Activated B cell treated with CpG ODN at 0.5 μM for 24 hours (primary cell): ENCODE results near the gene RABIF. TPM values are rescaled to one million over a fixed set of nuclear protein-coding genes. Genes with fewer than 3 reads are reported as not detected.
"Not testable (repeated sequence)": the region's sequence is repeated elsewhere in the genome, so short reads cannot be mapped to it uniquely, and the experiment has no call there.

Experiments
- ATAC-seq: fragments of 200-7000 bp; cut with Tn5 transposase; one replicate; pipeline ENCODE4 v1.10.0; 2021; ENCODE audit warnings: low read depth, mild to moderate bottlenecking, moderate library complexity
- CTCF ChIA-PET: fragments of 350-600 bp; sonication (Branson Sonifier 250); formaldehyde crosslinking; loops from one replicate; lab custom pipeline; 2021; ENCODE audit warnings: antibody characterized with exemption; lab: Charles Lee
- POLR2A ChIA-PET: fragments of 350-600 bp; sonication (Branson Sonifier 250); formaldehyde crosslinking; loops from one replicate; lab custom pipeline; 2021; ENCODE audit warnings: antibody characterized with exemption; lab: Charles Lee
- DNase-seq: peaks from one replicate; pipeline ENCODE4 v3.0.0; 2022
- H3K27ac Mint-ChIP-seq: one replicate; pipeline ENCODE4 v1.8.0; 2020; ENCODE audit warnings: mixed read lengths
- H3K27me3 Mint-ChIP-seq: one replicate; pipeline ENCODE4 v1.8.0; 2021; ENCODE audit warnings: mixed read lengths
- H3K36me3 Mint-ChIP-seq: one replicate; pipeline ENCODE4 v1.8.0; 2021; ENCODE audit warnings: low read depth, mixed read lengths
- H3K4me1 Mint-ChIP-seq: one replicate; pipeline ENCODE4 v1.8.0; 2021; ENCODE audit warnings: mixed read lengths
- H3K4me3 Mint-ChIP-seq: one replicate; pipeline ENCODE4 v1.8.0; 2020; ENCODE audit warnings: mild to moderate bottlenecking, mixed read lengths
- H3K9me3 Mint-ChIP-seq: one replicate; pipeline ENCODE4 v1.8.0; 2020; ENCODE audit warnings: mixed read lengths
- CTCF ChIP-seq: fragments of 200-600 bp; IDR thresholded peaks from one replicate; pipeline ENCODE4 v1.8.0; 2022; ENCODE audit warnings: antibody characterized with exemption, mild to moderate bottlenecking
- intact Hi-C: fragments of 100-400 bp; cut with micrococcal nuclease; formaldehyde crosslinking; loops from one replicate; pipeline ENCODE4 v1.15.1; 2024
- total RNA-seq: library from RNA; stranded (reverse); gene quantifications from 2 replicates; pipeline ENCODE4 v1.2.3, GENCODE V29; 2022

Gene RABIF
- total RNA-seq, 1 donor from 2014 or later, result 13.2 TPM

GRCh38 chr1:202835548-202836072 lies 53.3 kb downstream of the RABIF start:
- peaks cover 4% of the 10 kb centered on the region for H3K27me3 Mint-ChIP-seq
- H3K4me1 Mint-ChIP-seq, result peaks cover 16% of the 10 kb centered on the region
- no peak for ATAC-seq
- no peaks in the 10 kb centered on the region for H3K9me3 Mint-ChIP-seq
- no peak overlapping the region for H3K27ac Mint-ChIP-seq
- ChIA-PET POLR2A (no interaction called here), CTCF (no interaction called here)
- no peak for TF ChIP-seq CTCF
- no peaks in the 10 kb centered on the region for H3K36me3 Mint-ChIP-seq
- no peak for DNase-seq
- no peak overlapping the region for H3K4me3 Mint-ChIP-seq
- intact Hi-C loops, result no loop called here

- DNase-seq (no peak), ATAC-seq (no peak)
- TF ChIP-seq CTCF, result no peak
- no peaks in the 10 kb centered on the region for H3K9me3 Mint-ChIP-seq
- H3K27ac Mint-ChIP-seq, result no peak overlapping the region
- H3K36me3 Mint-ChIP-seq, result no peaks in the 10 kb centered on the region
- H3K4me3 Mint-ChIP-seq, result no peak overlapping the region
- POLR2A ChIA-PET, result no interaction called here
- intact Hi-C loops, result no loop called here
- peaks cover 16% of the 10 kb centered on the region for H3K4me1 Mint-ChIP-seq
- H3K27me3 Mint-ChIP-seq, result peaks cover 4% of the 10 kb centered on the region
- CTCF ChIA-PET, result no interaction called here
These were observed 54.0 kb downstream of the RABIF start for GRCh38 chr1:202834771-202835547.

- intact Hi-C loops, result no loop called here
- ChIA-PET CTCF (no interaction called here), POLR2A (no interaction called here)
- Mint-ChIP-seq H3K4me1 (peaks cover 15% of the 10 kb centered on the region), H3K9me3 (no peaks in the 10 kb centered on the region), H3K36me3 (no peaks in the 10 kb centered on the region), H3K4me3 (no peak overlapping the region), H3K27me3 (no peaks in the 10 kb centered on the region), H3K27ac (no peak overlapping the region)
- ATAC-seq (no peak), DNase-seq (no peak)
- TF ChIP-seq CTCF, result no peak
These were observed 57.0 kb downstream of the RABIF start for GRCh38 chr1:202831906-202832305.

GRCh38 chr1:202829223-202829622 lies 59.7 kb downstream of the RABIF start:
- not testable (repeated sequence) for H3K36me3 Mint-ChIP-seq, DNase-seq

More at GRCh38 chr1:202829223-202829622, 59.7 kb downstream of the RABIF start:
- H3K4me3 Mint-ChIP-seq, H3K4me1 Mint-ChIP-seq, H3K27ac Mint-ChIP-seq, intact Hi-C loops, POLR2A ChIA-PET, H3K9me3 Mint-ChIP-seq, CTCF ChIA-PET, ATAC-seq: not testable (repeated sequence)
- peaks cover 12% of the 10 kb centered on the region for H3K27me3 Mint-ChIP-seq

Other genes starting within 250 kb of the RABIF start
- not detected in 2 replicates for gene SYT2, start 178.7 kb downstream of the RABIF start, total RNA-seq
- 34.7 and 43.5 TPM in 2 replicates for gene KDM5B, start 80.7 kb downstream of the RABIF start, total RNA-seq
- gene PCAT6, start 78.2 kb downstream of the RABIF start, total RNA-seq, result 0.67 and 0.83 TPM in 2 replicates
- gene KLHL12, start 38.1 kb upstream of the RABIF start, total RNA-seq, result 30.4 and 30.8 TPM in 2 replicates
- 44.4 and 45.0 TPM in 2 replicates for gene ADIPOR1, start 69.2 kb upstream of the RABIF start, total RNA-seq
- gene CYB5R1, start 78.1 kb upstream of the RABIF start, total RNA-seq, result 30.8 and 32.4 TPM in 2 replicates
- gene TMEM183A, start 118.2 kb upstream of the RABIF start, total RNA-seq, result 62.5 and 70.6 TPM in 2 replicates
- gene PPFIA4, start 137.3 kb upstream of the RABIF start, total RNA-seq, result 0.12 and 0.29 TPM in 2 replicates
- gene MYOG, start 196.9 kb upstream of the RABIF start, total RNA-seq, result not detected in 2 replicates
- not detected in 2 replicates for gene ADORA1, start 238.6 kb upstream of the RABIF start, total RNA-seq